GM21717 (cell line): Measurements from ENCODE around the gene SOX15.
A peak's percentile ranks its signal among the peaks of the same experiment; 100 is the strongest.

ENCODE experiments used
- ATAC-seq: cut with Tn5 transposase; IDR thresholded peaks from one replicate; pipeline ENCODE4 v1.9.1; 2021; ENCODE audit warnings: mild to moderate bottlenecking, moderate library complexity; ENCODE audit not compliant: unreplicated experiment

SOX15 gene

GRCh38 chr17:7579001-7579833 lies 10.7 kb downstream of the SOX15 start, which contains the start of gene CD68:
CD68 (plus strand) TSS chr17:7579638; CDS start chr17:7579678, 40 bp downstream.
- ATAC-seq, result no peak

DNA sequence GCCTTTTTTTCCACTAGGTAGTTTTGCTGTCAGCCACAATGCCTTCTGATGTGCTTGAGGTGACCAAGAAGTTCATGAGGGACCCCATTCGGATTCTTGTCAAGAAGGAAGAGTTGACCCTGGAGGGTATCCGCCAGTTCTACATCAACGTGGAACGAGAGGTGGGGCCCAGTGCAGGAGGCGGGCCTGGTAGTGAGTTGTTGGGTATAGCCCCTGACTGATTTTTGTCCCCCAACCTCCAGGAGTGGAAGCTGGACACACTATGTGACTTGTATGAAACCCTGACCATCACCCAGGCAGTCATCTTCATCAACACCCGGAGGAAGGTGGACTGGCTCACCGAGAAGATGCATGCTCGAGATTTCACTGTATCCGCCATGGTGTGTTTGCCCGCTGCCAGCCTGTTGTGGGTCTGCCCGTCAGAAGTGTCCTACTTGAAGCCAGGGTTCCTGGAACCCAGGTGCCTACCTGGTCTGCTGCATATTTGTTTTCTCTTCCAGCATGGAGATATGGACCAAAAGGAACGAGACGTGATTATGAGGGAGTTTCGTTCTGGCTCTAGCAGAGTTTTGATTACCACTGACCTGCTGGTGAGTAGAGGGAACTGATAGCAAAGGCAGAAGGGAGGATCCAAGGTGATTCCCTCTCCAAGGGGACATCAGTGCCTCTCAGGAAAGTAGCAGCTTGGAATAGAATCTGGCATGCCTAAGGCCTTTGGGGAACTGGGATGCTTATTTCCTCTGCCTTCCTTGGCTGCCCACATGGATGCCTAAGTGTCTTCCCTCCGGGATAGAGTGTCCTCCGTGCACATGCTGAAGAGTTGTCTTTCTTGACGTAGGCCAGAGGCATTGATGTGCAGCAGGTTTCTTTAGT lies 12.3 kb downstream of the SOX15 start:
- no peak for ATAC-seq

DNA sequence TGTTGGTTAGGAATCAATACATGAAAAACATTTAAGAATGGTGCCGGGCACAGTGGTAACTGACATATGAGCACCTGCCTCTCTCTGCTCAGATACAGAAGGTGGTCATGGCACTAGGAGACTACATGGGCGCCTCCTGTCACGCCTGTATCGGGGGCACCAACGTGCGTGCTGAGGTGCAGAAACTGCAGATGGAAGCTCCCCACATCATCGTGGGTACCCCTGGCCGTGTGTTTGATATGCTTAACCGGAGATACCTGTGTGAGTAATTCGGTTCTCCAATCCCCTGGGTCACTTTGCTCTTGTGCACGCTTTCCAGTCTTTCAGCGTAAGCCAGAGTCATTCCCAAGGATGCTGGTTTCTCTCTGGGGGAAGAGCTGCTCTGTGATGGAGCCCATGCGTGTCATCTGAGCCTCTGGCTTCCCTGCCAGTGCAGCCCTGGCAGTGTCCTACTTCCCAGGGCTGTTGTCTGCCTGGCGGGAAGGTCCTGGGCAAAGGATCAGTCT lies 13.4 kb downstream of the SOX15 start:
- no peak for ATAC-seq

GRCh38 chr17:7575959-7576358 lies 13.9 kb downstream of the SOX15 start:
- ATAC-seq, result no peak

DNA sequence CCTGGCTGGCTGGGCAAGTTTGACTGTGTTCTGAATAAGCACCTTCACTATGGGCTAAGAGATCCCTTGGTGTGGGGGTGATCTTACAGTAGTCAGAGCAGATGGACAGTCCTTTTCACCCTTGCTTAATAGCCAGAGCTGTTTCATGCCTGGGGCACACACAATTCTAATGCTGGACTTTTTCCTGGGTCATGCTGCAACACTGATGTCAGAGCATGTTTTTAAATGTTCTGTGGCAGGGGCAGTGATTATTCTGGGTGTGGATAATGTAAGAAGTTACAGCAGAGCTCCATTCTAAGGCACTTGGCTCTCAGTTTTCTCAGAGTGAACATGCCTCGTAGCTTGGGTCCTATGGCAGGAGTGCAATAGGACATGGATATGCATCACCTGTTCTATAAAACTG lies 14.4 kb downstream of the SOX15 start:
- no peak for ATAC-seq

DNA sequence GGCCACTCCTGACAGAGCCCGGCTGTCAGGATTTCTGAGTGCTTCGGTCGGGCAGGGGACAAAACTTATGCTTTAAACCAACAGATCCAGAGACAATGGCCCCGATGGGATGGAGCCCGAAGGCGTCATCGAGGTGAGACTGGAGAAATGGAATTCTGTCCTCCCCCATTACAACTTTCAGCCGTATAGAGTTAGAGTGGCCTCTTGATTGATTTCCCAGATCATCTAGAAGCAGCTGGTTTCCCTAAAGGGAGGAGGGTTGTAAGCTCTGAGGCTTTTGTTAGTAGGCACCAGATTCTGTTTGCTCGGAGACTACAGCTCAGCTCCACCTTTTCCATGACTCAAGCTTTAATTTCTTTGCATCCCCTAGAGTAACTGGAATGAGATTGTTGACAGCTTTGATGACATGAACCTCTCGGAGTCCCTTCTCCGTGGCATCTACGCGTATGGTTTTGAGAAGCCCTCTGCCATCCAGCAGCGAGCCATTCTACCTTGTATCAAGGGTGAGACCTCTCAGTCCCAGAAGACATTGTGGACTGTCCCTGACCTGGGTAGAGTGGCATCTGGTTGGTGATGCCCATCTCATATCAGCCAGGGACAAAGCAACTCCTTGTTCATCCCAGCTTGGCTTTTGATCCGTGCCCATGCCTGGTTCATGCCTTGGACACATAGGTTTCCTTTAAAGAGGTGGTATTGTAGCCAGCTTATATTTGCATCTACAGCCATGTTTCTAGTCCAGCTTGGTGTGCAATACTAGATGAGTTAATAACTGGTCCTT lies 15.5 kb downstream of the SOX15 start:
- no peak for ATAC-seq

GRCh38 chr17:7573324-7574080 lies 16.4 kb downstream of the SOX15 start:
- peak; percentile 5 for ATAC-seq

DNA sequence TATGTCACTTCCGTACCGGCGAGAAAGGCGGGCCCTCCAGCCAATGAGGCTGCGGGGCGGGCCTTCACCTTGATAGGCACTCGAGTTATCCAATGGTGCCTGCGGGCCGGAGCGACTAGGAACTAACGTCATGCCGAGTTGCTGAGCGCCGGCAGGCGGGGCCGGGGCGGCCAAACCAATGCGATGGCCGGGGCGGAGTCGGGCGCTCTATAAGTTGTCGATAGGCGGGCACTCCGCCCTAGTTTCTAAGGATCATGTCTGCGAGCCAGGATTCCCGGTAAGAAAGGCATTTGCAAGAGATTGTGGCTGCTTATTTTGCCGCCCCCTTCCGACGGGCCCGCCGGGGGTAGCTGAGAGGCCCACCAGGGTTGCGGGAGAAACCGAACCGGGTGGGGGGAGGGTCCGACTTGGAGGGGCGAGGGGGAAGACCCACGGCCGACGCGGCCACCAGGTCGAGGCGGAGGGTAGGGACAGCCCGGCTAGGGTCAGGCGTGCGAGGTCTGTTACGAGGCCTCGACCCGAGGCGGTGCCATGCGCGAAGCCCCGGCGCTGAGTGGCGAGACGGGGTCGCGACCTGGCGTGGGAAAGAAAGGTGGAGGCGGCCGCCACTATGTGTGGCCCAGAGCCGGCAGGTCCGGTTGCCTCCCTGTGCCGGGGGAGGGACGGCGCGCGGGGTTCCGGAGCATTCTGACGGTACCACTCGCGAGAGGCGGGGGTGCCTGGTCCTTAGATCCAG lies 17.1 kb downstream of the SOX15 start:
- peak; percentile 16 for ATAC-seq

- ATAC-seq, result peak; percentile 80
These were observed 17.6 kb downstream of the SOX15 start for GRCh38 chr17:7572338-7572587.

GRCh38 chr17:7570351-7570750 lies 19.5 kb downstream of the SOX15 start:
- ATAC-seq, result no peak

DNA sequence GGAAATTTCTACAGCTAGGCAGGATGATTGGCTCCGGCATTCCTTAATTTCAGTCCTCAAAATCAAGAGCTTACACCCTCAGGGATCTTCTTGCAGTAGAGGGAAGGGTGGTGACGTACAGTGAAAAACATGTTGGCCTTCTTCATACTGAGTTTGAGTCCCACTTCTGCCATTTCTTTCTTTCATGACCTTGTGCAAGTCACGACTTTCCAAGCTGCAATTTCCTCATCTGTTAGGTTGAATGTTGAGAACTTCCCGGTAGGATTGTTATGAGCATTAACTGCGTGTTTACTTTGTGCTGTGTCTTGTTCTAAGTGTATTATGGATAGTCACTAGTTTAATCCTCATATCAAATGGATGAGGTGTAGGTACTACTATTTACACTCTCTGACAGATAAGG lies 20.3 kb downstream of the SOX15 start:
- ATAC-seq, result no peak

DNA sequence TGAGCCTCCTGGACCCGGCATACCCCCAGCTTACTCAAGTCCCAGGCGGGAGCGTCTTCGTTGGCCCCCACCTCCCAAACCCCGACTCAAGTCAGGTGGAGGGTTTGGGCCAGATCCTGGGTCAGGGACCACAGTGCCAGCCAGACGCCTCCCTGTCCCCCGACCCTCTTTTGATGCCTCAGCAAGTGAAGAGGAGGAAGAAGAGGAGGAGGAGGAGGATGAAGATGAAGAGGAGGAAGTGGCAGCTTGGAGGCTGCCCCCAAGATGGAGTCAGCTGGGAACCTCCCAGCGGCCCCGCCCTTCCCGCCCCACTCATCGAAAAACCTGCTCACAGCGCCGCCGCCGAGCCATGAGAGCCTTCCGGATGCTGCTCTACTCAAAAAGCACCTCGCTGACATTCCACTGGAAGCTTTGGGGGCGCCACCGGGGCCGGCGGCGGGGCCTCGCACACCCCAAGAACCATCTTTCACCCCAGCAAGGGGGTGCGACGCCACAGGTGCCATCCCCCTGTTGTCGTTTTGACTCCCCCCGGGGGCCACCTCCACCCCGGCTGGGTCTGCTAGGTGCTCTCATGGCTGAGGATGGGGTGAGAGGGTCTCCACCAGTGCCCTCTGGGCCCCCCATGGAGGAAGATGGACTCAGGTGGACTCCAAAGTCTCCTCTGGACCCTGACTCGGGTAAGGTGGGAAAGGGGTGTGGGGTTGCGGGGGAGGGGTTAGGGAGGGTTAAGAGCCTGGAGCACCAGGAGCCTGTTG lies 26.6 kb downstream of the SOX15 start:
- no peak for ATAC-seq

DNA sequence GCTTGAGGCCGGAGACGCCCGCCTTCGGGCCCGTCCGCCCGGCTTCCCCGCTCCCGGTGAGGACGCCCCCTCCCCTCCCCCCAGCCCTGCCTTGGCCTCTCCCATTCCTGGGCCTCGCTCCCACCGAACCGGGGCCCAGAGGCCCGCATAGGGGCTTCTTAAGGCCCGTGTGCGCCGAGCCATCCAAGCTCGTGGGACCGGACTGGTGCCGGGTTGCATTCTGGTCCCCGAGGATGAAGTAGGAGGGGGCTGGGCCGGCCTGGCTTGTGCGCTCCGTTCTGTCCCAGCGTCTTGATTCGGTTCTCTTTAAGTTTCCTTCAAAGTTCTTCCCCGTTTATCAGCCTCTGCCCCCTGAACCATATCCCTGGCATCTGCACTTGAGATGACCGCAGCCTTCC lies 27.7 kb downstream of the SOX15 start:
- peak; percentile 0 for ATAC-seq

- ATAC-seq, result peak; percentile 38
These were observed 28.2 kb downstream of the SOX15 start, which contains the start of gene SENP3 for GRCh38 chr17:7561589-7562207. SENP3 (plus strand) TSS chr17:7561919; CDS start chr17:7563077, 1,158 bp downstream.

DNA sequence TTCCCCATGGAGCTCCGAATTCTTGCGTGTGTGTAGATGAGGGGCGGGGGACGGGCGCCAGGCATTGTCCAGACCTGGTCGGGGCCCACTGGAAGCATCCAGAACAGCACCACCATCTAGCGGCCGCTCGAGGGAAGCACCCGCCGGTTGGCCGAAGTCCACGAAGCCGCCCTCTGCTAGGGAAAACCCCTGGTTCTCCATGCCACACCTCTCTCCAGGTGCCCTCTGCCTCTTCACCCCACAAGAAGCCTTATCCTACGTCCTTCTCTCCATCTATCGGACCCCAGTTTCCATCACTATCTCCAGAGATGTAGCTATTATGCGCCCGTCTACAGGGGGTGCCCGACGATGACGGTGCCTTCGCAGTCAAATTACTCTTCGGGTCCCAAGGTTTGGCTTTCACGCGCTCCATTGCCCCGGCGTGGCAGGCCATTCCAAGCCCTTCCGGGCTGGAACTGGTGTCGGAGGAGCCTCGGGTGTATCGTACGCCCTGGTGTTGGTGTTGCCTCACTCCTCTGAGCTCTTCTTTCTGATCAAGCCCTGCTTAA lies 28.8 kb downstream of the SOX15 start:
- peak; percentile 48 for ATAC-seq

DNA sequence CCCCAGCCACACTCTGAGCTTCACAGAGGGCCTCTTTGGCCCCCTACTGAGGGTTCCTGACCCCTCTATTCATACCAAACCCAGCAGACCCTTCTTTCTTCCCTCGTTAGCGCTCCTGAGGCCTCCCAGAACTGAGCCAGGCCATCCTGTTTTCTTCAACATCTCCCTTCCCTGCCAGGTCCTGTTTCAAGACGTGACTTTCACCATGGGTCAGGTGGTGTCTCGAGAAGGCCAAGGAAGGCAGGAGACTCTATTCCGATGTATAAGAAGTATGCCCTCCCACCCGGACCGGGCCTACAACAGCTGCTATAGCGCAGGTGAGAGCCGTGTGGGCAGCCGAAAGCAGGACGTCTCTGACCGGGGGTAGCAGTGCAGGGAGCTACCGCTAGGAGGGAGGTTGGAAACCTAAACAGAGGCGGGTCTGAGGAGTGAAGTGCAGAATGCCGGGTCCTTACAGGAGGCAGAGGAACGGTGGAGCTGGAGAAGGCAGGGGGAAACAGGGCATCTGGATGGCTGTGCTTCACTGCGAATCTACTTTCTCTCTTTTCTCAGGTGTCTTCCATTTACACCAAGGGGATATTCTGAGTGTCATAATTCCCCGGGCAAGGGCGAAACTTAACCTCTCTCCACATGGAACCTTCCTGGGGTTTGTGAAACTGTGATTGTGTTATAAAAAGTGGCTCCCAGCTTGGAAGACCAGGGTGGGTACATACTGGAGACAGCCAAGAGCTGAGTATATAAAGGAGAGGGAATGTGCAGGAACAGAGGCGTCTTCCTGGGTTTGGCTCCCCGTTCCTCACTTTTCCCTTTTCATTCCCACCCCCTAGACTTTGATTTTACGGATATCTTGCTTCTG lies 29.5 kb downstream of the SOX15 start:
- no peak for ATAC-seq
